Right lobe of liver (tissue), 6 donors: ENCODE results near the gene ANKRD53. TPM values are rescaled to one million over a fixed set of nuclear protein-coding genes. Genes with fewer than 3 reads are reported as not detected.

Source experiments
- ATAC-seq, 4 donors: fragments of 200-7000 bp; cut with Tn5 transposase; one replicate each; pipeline ENCODE4 v1.9.1; 2020; ENCODE audit warnings: mild to moderate bottlenecking in 4 of 4, moderate library complexity in 4 of 4
- DNase-seq, 3 donors: peaks; one replicate each; pipeline ENCODE4 v3.0.0-alpha.2; 2020
- H3K27ac ChIP-seq, 3 donors: fragments of 200-600 bp; one replicate each; pipeline ENCODE4 v1.8.0; 2022
- H3K27me3 ChIP-seq, 2 donors: fragments of 200-600 bp; one replicate each; pipeline ENCODE4 v1.8.0; 2022
- H3K36me3 ChIP-seq, 4 donors: fragments of 200-600 bp; sonication (generic) in 1 of 4; one replicate each; pipeline versions ENCODE4 v1.5.1 to v1.8.0; 2017 to 2022; ENCODE audit warnings: control low read depth in 1 of 4
- H3K4me1 ChIP-seq, 4 donors: fragments of 200-600 bp; sonication (generic) in 1 of 4; one replicate each; pipeline versions ENCODE4 v1.5.1 to v1.8.0; 2017 to 2022; ENCODE audit warnings: control low read depth in 1 of 4
- H3K4me3 ChIP-seq, 3 donors: fragments of 200-600 bp; one replicate each; pipeline ENCODE4 v1.8.0; 2022
- H3K9me3 ChIP-seq, 4 donors: fragments of 200-600 bp; sonication (generic) in 1 of 4; one replicate each; pipeline versions ENCODE4 v1.5.1 to v1.8.0; 2017 to 2022; ENCODE audit warnings: control low read depth in 1 of 4
- CTCF ChIP-seq, 4 donors: fragments of 200-600 bp in 3 of 4; fragments of 450-650 bp in 1 of 4; IDR thresholded peaks; one replicate each; pipeline versions ENCODE4 v1.5.1 to v1.8.0; 2016 to 2022; ENCODE audit warnings: antibody characterized with exemption in 4 of 4, mild to moderate bottlenecking in 2 of 4
- POLR2A ChIP-seq: fragments of 450-650 bp; IDR thresholded peaks from one replicate; pipeline ENCODE4 v1.6.1; 2017; ENCODE audit warnings: antibody characterized with exemption, mild to moderate bottlenecking
- WGBS: methylation state at CpG from one replicate; pipeline ENCODE4 v1.1.6; 2018; ENCODE audit warnings: low coverage, low lambda C conversion rate; ENCODE audit not compliant: insufficient coverage; ENCODE audit errors: missing lambda C conversion rate; 5-methylcytosine and 5-hydroxymethylcytosine counted together
- intact Hi-C, 2 donors: fragments of 100-400 bp; cut with DNase I; formaldehyde crosslinking; loops; one replicate each; pipeline versions ENCODE4 v1.11.2 to v1.14.1; 2022
- total RNA-seq, 6 experiments: library from RNA; depleted of rRNA in 2 of 6; stranded (reverse); fragments of >200 nt in 2 of 6; fragmentation: NEBNext Ultra II Directional in 3 of 6; extraction: Animal tissue kit (Norgen Biotek cat#: 25700) in 3 of 6; gene quantifications; one replicate each; pipeline versions ENCODE4 v1.1.0 to v1.2.4, GENCODE V29; 2016 to 2023
- donor health status: DM: no; HTN: yes; CAD: no.
- donor health status: DM: no; HTN: no; CAD: no.
- donor health status: DM: no; HTN: no; CAD: no.
- donor health status: DM: no; HTN: yes; CAD: no.
- donor health status: DM: no; HTN: yes; CAD: no.

ANKRD53 gene
- total RNA-seq, 6 experiments from 2014 or later, result 0.25 to 0.93 (median 0.50) TPM; not detected in 1

DNA sequence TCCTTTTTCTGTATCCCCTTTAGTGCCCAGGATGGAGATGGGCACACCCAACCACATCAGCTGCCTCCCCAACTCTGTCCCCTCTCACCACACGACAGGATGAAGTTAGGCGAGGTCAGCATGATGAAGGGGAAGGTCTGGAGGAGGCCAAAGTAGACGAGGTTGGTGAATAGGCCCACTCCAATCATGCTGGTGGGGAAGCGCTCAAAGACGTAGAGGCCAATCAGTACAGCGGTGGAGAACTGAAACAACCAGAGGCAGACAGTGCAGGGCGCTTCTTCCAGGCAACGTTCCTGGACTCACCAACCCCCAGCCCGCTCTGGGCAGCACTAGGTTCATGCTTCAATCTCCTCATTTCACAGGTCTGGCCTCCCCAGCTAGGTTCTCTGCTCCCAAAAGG, 13.3 kb downstream of the ANKRD53 start:
- Histone ChIP-seq H3K36me3 (peaks cover 0 to 31% (median 2%) of the 10 kb centered on the region in 4 donors), H3K9me3 (no peaks in the 10 kb centered on the region), H3K4me3 (no peak overlapping the region), H3K27me3 (no peaks in the 10 kb centered on the region), H3K27ac (no peak overlapping the region), H3K4me1 (peaks cover 0 to 15% (median 7%) of the 10 kb centered on the region in 4 donors)
- TF ChIP-seq POLR2A, result no peak
- no peak for TF ChIP-seq CTCF (IDR thresholded peaks at IDR 0.05)
- 89% methylated on average over 8 of the region's 9 CpGs for WGBS
- ATAC-seq (no peak), DNase-seq (peak in 1 of 3 donors; percentile 26)
- intact Hi-C loops, result no loop called here

DNA sequence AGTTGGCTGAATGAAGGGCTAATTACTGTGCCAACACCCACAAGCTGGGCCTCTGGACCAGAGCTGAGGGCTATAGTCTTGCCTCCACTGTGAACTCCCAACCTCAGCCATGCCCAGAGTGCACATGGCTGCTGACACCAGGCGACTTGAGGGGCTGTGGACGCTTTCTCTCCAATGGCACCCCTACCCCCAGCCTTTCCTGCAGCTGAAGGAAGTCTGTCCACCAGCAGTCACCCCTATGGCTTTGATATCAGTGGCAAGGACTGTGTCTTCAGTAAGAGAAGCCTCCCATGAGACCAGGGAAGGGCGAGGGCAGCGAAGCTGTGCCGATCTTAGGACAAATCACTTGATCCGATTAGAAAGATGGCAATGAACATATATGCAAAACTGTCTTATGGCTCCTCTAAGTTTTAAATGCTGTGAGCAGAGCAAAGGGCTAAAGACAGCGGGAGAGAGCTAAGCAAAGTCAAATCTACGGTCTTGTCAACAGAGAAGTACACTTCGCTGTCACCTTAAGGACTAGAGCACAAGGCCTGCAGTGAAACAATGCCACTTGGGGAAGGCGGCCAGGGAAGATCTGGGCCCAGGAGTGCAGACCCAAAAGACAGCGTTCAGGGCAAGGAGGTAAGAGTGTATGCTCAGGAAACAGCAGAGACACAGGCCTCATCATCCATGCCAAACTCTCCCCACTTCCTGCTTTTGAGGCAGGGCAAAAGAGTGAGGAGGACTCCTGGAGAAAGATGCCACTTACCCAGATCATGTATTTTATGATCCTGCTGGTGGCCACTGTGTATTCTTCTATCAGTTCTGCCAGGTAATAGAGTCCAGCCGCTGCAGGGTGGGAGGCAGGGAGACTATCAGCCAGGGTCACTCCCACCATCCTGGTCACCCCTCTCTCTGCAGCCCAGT, 14.8 kb downstream of the ANKRD53 start:
- intact Hi-C loops, result no loop called here
- peak in 1 of 3 donors; percentile 31 for DNase-seq
- TF ChIP-seq POLR2A (no peak), CTCF (IDR thresholded peaks at IDR 0.05) (no peak)
- Histone ChIP-seq H3K4me3 (peak overlapping the region; percentile 91 to 99 (median 98)), H3K27ac (no peak overlapping the region), H3K36me3 (peaks cover 0 to 22% (median under 1%) of the 10 kb centered on the region in 4 donors), H3K9me3 (no peaks in the 10 kb centered on the region), H3K27me3 (no peaks in the 10 kb centered on the region), H3K4me1 (peaks cover 0 to 15% (median 7%) of the 10 kb centered on the region in 4 donors)
- ATAC-seq, result no peak
- WGBS, result 83% methylated on average over 9 of the region's 12 CpGs

DNA sequence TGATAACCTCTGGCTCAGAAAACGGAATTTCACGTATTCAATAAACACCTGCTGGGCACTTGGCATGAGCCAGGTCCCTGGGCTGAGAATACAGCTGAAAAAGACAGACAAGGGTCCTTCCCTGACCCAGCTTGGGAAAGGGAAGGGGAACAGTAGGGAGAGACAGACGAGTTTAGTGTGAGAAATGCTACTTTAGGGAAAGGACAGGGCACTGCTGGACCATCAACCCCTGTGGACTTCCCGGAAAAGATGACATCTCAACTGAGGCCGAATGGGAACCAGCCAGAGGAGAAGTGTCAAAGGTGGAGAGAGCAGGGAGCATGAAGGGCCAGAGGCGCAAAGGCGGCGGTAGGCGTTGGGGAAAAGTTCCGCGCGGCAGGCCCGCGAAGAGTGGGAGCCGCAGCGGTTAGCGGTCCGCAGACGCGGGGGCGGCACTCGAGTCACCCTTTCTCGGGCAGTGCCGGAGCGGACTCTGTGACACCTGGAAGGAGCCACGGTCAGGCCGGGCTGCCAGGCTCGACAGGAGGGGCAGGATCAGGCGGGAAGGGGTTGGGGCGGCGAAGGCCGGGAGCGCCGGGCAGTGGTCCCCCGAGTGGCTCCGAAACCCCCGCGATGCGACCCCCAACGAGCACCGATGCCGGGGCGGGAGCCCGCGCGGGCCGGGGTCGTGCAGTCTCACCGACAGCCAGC, 15.7 kb downstream of the ANKRD53 start:
- Histone ChIP-seq H3K9me3 (no peaks in the 10 kb centered on the region), H3K4me3 (peak overlapping the region; percentile 91 to 99 (median 98)), H3K36me3 (peaks cover 0 to 13% (median 0%) of the 10 kb centered on the region in 4 donors), H3K27ac (peak overlapping the region; percentile 50 to 71 (median 62)), H3K27me3 (no peaks in the 10 kb centered on the region), H3K4me1 (peaks cover 0 to 15% (median 7%) of the 10 kb centered on the region in 4 donors)
- intact Hi-C loops, result no loop called here
- TF ChIP-seq CTCF (IDR thresholded peaks at IDR 0.05), result no peak
- TF ChIP-seq POLR2A, result no peak
- ATAC-seq, result peak; percentile 17 to 31 (median 30)
- 2% methylated on average over 6 of the region's 49 CpGs for WGBS
- peak in 1 of 3 donors; percentile 51 for DNase-seq

GRCh38 chr2:70994699-70995425, 16.4 kb downstream of the ANKRD53 start, which contains the start of gene TEX261:
Gene TEX261, minus strand, starts transcription at chr2:70994873. Its CDS starts 116 bp downstream, at chr2:70994757.
- 0% methylated on average over 17 of the region's 65 CpGs for WGBS
- Histone ChIP-seq H3K27ac (peak within 1 kb of the TSS; percentile 50 to 71 (median 62)), H3K9me3 (no peaks in the 10 kb centered on the region), H3K4me3 (peak within 1 kb of the TSS; percentile 91 to 99 (median 98)), H3K36me3 (peaks cover 0 to 6% (median 0%) of the 10 kb centered on the region in 4 donors), H3K4me1 (peaks cover 0 to 15% (median 7%) of the 10 kb centered on the region in 4 donors), H3K27me3 (no peaks in the 10 kb centered on the region)
- DNase-seq (peak; percentile 93 to 95 (median 93)), ATAC-seq (peak; percentile 98 to 99 (median 98))
- TF ChIP-seq POLR2A, result peak; percentile 66
- peak; percentile 79 to 93 (median 84) for TF ChIP-seq CTCF (IDR thresholded peaks at IDR 0.05)
- intact Hi-C loops, result no loop called here
